GM19397 (cell line): ENCODE measurements around the gene CD9.

ENCODE experiments used
- ATAC-seq: cut with Tn5 transposase; IDR thresholded peaks from one replicate; pipeline ENCODE4 v1.9.1; 2021; ENCODE audit warnings: mild to moderate bottlenecking, moderate library complexity; ENCODE audit not compliant: unreplicated experiment

The CD9 gene

DNA sequence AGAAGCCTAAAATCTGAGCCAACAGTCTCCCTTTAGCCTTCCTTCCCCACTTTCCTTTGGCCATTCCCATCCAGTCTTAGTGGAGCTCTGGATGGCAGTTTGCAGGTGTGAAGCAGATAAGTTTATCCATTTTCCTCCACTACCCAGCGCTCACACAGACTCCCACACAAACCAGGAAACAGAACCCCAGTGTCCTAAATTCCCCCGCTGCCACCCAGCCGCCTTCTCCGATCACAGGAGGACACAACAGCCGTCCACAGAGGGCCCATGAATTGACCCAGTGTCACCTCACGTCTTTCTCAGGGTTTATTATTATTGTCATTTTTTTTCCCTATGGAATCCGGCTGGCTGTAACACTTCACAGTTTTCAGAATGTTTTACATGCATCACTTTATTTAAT, 16.4 kb downstream of the CD9 start:
- no peak for ATAC-seq

DNA sequence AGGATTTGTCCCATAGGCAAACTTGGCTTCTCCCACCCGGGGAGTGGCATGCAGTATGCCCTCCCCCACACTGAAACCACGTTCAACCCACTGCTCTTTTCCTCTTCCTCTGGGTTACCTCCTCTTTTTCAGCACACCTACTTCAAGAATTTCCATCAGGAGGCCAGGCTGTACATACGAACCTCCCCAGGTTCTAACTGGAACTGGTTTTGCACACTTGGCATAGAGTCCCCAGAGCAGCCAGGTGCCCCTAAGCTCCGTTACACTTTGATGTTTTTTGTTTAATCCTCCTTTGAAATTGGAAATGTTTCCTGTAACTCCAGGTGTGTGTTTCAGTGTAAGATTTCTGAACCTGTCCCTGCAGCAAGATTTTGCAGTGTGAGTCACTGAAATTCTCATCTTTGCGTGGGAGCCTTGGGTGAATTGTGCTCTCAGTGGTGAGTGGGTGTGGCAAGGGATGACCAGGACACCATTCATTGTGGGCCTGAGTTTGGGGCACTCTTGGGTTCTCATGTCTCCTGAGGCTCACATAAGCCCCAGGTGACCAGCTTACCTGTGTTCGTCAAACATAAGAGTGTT, 18.2 kb downstream of the CD9 start:
- no peak for ATAC-seq

DNA sequence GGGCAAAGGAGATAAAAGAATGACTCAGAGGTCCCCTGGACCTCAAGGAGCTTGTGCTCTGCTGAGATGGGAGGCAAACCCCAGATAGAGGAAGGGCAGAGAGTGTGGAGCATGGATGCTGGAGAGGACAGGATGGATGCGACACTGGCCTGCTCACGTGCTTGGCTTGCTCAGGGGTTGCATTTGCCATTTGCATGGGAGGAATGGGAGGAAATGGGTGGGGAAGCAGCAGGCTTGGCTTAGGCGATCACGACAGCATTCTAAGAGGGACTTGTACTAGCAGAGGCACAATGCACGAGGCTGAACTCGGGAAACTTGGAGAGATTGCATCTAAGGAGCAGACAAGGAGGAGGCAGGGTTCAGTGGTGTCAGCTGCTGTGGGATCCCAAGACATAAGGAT, 19.8 kb downstream of the CD9 start:
- no peak for ATAC-seq

DNA sequence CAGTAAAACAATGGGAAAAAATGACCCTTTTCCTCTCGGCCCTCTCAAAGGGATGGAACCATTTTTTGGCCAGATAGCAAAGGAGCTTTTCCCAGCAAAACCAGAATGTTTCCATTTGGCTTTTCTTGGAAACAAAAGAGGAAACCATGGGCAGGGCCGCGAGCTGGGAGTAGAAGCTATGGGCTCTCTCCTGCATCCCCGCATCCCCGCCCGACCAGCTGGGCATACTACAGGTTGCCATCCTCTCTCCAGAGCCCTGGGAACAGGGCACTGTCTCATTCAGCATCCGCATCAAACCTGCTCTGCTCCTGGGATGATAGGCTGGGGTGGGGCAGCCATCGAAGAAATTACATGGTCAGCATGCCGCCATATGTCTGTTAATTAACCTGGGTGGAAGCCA, 20.9 kb downstream of the CD9 start:
- ATAC-seq, result no peak

DNA sequence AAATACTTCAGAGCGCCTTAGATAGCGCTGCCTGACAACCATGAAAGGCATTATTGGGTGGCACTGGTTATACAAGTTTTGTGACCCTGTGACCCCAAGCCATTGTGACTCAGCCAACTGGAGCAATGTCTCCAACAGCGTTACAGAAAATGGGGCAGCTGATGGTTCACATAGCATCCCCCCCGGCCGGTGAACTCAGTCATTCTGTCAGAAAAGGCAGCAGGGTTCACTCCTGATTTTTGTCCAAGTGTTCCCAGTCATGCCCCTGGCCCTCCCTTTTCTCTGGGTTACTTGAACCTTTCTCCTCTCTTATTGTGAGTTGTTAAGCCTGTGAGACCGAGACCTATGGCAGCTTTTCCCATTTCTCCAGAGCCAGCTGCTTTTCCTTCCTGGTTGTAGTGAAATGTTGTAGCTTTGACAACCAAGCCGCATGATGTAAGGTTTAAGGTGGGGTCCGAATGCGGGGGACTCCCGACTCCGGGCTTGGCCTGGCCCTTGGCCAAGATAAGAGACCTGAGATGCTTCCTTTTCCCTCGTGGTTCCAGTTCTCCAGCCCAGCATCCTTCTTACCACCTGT, 22.0 kb downstream of the CD9 start:
- ATAC-seq, result no peak

DNA sequence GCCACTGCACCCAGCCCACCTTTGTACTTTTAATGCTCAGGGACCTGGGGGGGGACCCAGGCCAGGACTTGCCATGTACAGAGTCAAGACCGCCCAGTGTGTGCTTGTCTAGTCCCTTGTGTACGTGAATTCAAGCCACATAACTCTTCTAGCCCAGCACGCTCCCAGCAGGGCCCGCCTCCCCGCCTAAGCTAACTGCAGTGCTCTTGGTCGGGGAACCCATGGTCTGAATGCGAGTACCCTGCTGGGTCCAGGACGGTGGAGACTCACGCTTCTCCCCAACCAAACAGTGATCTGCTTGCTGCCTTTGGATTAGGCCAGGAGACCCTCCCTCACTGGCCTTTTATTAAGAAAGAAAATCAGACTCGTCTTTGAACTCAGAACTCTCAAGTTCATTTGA, 23.3 kb downstream of the CD9 start:
- no peak for ATAC-seq

DNA sequence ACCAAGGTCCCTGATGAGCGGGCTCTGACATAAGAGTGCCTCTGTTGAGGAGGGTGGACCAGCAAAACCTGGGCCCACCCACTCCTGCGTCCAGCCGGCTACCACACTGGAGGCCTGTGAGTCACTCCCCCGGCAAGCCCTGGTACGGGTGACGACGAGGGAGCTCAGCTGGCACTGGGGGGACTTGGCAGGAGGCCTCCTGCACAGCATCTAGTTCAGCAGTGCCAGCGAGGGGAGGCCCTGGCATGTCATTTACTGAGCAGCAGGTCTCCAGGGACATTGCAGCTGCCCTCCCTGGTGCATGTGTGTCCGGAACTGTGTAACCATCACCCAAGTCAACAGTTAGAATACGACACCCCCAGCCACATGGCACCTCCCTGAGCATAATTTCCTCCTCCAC, 24.4 kb downstream of the CD9 start:
- no peak for ATAC-seq

DNA sequence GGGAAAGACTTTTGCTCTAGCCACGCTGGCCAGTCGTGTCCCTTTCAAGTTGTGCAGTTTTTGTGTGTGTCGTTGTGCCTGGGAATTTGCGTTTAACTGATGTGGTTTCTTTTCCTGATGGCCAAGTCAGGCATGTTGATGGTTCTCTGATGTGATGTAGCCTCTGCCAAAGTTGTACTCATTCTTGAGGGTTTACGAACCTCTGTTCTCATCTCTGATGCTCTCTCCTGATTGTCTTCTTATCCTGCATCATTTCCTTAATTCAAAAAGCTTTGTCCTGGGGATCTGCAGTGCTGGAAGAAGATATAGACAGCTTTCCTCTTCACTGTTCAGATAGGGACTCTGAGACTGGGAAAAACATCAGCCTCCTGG, 25.4 kb downstream of the CD9 start:
- no peak for ATAC-seq

DNA sequence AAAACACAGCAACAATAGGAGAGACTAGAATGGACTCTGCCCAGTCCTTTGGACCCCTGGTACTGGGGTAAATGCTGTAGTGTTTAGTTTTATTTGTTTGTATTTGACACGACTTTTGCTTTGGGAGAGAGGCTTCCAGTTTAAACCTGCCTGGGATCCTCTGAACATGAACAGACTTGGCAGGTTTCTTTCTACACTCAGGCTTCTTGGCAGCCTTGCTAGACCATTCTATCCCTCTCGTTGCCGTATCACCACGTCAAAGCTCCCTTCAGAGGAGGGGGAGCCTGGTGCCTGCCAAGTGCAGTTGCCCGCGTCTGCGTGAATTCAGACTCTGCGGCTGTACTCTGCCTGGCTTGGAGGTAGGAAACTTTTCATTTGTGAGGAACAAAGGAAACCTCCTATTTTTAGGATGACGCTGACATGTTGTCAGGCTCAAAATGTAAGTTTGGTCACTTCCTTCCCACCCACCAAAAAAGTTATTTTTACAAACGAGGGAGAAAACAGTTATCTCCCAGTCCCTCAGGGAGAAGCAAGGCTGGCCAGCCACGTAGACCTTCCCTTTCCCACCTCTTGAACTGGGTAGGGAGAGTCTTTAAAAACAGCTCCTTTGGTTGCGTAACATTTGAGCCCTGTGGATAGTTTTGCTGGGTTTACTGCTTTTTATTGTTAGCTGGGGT, 25.9 kb downstream of the CD9 start:
- no peak for ATAC-seq

DNA sequence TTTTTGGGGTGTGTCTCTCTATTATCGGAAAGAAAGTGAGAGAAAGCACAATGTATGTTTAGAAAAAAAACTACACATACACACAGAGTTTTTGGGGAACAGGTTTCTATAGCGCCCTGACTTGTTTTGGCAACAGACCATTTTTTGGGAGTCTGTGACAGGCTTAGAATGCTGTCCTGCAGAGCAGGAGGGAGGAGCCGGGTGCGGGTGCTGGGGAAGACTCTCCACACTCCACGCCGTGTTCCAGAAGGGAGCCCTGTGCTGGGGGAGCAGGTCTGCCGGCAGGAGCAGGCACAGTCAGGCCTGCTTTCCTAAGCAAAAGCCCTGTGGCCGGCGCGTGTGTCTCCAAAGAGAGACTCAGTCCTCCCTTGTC, 26.5 kb downstream of the CD9 start:
- no peak for ATAC-seq

DNA sequence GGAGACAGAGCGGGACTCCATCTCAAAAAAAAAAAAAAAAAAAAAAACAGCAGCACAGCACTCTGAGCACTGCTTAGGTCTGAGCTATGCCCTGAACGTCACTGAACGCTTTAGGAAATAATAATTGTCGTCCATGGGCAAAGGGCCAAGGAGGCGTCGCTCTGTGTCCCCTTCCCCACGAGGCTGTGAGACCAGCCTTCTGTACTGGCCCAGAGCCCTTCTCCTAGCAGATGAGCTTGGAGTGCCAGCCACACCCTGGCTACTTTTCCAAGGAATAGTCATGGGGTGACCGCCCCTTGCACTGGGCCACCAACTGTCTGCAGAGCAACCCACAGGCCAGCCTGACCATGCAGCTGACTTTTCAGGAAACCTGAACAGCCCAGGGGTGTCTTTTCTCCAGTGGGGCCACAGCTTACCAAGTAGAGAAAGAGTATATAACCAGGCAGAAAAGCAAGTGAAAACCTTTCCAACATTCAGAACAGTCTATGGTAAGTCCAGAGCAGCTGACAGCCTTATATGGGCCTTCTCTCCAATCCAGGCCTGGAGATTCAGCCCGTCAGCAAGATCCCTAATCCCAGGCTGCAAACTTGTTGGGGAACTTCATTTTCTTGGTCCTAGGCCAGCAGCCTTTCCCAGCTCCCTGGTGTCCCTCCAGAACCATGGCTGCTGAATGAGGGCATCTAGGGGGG, 28.5 kb downstream of the CD9 start:
- ATAC-seq, result no peak

DNA sequence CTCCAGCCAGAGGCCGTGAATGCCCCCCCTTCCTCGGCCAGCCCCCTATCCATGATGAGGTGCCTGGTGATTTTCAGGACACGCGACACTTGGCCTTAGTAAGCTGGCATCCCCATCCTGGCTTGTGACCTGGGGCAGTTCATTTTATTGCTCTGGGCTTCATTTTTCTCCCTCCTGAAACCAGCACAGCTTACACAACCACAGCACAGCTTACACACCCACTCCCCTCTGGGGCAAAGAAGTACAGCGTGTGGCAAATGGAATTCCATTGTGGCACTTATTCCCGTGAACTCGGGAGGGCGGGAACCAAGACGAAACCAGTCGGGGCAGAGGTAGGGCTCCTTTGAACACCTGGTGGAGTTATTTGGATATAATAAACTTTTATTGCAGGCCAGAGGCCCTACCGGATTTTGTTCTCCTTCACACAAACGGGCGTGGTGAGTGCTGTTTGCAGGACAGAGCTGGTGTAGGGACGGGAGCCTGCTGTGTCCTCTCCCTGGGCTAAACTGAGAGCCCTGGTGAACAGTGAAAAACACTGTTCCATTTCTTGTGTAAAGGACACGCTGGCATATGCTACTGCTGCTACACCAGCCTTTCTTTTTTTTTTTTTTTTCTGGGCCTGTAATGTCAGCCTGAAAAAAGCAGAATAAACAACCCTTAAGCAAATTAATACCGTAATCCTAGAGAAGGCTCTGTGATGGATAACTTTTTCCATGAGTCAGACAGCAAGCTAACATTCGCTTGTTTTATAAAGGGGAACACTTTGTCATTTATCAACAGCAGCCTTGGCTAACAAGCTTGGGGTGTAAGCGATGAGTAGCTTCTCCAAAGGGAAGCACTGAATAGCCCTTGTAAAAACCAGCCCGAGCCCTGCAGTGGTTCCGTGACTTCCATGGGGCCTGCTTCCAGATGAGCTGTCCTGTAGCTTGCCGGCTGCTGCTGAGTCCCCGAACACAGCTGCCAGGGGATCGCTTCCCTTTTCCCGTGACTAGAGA, 29.3 kb downstream of the CD9 start:
- ATAC-seq, result no peak

DNA sequence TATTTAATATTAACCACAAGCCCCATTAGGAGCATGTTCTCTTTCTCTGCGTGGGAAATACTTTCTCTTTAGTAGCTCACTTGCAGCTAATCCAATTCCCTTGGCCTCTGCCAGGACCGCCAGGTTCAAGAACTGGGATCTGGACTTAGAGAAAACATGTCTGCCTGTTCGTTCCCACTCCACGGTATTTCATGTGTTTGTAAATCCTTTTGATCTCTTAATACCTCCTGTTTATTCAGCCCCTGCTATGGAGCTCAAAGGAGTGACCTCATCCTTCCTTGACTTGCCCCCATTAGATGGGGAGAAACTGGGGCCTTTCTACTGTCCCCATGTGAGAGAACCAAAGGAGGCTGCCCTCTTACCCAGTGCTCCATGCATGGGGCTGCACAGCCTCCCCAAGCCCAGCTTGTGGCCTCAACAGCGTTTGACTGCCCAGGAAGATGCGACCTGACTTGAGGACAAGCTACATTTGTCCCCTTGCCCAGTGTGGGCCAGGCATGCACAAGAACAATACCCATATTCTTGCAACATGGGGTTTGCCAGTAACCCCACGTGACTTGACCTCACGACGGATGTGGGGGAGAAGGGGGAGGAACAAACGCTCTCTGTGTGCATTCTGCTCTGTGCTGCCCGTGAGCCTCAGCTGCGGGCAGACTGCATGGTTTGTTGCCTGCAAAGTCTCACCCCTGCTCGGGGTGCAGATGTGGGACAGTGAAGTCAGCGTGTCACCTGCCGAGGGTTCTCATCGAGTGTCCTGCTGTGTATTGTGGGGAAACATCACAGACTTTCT, 30.3 kb downstream of the CD9 start:
- ATAC-seq, result peak; percentile 77

DNA sequence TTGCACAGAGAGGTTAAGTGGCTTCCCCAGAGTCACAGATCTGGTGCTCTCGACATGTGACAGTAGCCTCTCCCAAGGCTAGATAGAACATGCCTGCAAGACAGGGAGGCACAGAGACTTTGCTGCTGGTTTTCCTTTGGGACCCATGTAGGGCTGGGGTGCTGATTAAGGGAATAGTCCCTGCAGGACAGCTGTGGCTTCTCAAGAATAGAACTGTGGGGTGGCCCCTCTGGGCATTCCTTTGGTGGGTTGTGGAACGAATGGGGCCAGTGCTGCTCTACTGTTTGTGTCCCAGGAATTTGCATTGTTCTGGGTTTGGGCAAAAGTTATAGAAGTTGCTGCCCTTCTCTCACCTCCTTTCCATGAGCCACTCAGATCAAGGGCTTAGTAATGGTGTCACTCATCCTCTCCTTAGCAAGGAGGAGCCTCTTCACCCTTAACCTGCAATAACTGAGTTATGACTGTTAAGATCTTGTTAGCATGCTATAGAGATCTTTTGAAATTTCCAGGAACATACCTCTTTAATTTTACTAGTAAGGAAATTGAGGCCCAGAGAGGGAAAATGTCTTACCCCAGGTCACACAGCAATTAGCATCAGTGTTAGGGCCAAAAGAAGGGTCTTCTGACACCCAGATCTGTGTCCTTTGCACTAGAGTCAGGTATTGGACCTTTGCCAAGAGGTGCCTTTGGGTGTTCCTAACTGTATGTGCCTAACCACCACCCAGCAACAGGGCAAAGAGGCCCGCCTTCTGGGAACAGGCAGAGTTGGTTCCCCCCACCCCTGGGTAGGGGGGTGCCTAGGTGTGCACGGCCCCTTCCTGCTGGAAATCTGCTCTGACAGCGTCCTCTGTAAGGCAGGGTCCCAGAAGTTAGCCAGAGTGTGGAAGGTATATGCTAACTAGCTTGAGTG, 31.4 kb downstream of the CD9 start:
- ATAC-seq, result no peak

DNA sequence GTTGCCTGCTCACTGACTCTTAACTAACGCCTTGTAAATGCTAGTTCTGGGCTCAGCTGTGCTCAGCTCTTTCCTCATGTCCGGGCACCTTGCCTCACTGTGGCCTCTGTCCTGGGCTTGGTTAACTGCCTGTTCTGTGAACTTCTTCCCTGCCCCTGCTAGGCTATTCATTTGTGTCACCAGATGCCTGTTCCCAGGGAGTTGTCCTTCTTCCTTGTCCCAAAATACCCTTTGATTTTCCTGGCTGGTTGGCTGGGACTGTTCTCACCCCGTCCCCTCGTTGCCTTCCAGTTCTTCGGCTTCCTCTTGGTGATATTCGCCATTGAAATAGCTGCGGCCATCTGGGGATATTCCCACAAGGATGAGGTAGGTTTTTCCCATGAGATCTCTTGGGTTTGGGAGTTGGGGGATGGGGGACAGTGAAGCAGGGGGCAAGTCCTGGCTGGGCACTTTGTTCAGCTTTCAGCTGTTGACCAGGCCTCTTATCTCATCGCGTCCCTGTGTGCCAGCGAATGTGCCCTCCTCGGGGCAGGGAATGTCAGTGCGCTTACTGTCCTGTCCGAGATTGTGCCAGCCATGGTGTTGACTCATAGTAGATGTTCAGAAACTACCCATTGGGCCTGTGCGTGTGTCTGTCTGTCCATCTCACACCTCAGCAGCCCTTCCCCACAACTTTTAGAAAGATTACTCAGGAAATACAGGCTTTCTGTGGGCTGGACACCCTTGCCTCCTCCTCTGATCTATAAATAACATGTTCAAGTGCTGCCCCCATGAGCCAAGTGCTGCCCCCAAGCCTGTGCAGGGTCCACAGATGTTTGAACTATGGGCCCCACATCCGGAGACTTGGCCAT, 33.1 kb downstream of the CD9 start:
- ATAC-seq, result no peak

DNA sequence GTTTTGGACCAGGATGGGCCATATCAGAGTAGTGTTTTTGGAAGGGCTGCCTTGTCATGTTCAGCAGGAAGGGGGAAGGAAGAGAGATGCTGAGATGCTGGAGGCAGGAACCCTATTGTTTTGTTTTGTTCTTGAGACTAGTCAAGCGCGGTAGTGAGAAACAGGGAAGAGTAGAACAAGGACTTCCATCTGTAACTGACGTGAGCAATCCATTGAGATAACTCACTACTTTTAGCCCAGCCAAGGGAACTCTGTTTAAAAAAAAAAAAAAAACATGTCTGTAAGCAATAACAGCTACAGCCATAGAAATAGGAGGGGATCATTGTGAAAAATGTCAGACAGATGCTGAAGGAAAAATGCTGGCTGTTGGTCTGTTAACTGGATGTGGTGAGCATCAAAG, 34.0 kb downstream of the CD9 start:
- no peak for ATAC-seq

DNA sequence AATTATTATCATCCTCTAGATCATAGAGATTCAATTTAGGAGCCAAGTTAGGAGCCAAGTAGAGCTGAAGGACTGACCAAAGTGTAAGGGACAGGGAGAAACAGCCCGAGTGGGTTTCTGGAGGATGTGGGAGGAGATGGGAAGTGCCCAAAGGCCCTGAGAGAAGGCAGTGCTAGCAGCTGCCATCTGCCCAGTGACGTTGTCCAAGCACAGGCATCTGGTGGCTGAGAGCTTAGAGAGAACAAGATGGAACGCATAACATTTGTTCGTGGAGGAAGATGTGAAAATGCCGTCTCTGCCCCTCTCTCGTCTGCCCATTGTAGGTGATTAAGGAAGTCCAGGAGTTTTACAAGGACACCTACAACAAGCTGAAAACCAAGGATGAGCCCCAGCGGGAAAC, 34.7 kb downstream of the CD9 start:
- no peak for ATAC-seq

DNA sequence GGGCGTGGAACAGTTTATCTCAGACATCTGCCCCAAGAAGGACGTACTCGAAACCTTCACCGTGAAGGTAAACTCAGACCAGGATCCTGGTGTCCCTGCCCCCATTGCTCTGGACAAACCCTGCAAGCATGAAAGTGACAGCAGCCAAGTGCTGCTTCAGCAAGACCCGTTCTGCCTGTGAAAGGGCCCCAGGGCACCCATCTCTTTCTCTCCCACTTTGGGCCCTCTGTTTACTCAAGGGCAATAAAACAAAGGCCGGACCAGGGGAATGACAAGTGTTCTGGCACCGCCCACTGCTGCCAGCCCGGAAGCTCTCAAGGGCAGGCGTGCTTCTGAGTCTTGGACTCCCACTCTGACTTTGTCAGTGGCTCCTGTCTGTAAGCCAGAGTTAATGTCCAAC, 35.3 kb downstream of the CD9 start:
- no peak for ATAC-seq
